DMS 273 treated with DMSO at 0.1 percent for 48 hours (cell line): ENCODE data around the gene CASKIN2.
"Not testable (repeated sequence)": the region's sequence is repeated elsewhere in the genome, so short reads cannot be mapped to it uniquely, and the experiment has no call there.

Source experiments
- DNase-seq: peaks from one replicate; lab custom pipeline; 2025; lab: John Stamatoyannopoulos, UW

CASKIN2 gene

DNA sequence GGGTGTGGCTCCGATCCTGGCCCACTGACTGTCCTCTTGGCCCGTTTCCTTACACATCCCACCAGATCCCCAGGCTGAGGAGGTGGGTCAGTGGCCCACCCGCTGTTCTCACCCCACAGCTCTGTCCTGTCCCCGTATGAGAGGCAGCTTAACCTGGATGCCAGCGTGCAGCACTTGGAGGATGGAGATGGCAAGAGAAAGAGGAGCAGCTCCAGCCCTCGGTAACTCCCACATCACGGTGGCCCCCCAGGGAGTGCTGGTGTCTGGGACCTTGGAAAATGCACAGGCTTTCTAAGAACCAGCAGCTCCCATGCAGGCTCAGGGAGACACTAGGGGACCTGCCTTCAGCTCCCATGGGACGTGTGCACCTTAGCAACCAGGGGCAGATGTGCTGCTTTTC, 6.0 kb upstream of the CASKIN2 start:
- DNase-seq, result no peak

GRCh38 chr17:75520413-75520812, 5.1 kb upstream of the CASKIN2 start:
- DNase-seq, result not testable (repeated sequence)

DNA sequence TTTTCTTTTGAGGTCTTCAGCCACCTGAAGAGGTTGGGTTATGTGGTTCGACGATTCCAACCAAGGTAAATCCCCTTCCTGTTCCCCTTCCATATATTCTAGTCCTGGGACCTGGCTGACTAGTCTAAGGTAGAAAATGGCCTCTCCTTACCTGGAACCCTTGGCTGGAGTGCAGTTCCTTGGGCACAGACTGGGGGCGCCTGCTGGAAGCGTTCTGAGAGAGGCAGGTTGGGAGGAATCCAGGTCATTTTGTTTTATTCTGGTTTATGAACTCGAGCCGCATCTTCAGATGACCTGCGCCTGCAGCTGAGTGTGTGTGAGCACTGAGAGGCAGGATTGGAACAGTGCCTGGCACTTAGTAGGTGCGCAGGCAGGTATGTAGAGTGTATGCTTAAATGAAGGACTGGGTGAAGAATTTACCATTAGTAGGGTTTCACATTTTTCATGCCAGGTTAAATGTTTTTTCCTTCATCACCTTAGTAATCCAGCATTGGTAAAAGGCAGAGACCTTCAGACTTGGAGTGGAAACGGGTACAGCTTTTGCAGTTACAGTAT, 3.7 kb upstream of the CASKIN2 start:
- DNase-seq, result no peak

DNA sequence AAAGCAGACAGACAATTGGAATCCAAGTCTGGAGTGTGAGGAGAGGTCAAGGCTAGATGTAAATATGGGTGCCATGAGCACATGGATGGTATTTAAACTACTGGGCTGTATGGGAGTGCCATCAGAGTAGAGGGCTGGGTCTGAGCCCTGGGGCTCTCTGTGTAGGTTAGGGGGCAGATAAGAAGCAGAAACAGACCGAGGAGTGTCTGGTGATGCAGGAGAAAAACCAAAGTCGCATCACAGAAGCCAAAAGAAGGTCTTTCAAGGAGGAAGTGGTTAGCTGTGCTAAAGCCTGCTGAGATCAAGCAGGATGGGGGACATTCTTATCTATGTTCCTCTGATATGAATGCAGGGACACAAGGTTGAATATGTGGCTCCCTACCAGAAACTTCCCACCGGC, 2.9 kb upstream of the CASKIN2 start:
- no peak for DNase-seq

DNA sequence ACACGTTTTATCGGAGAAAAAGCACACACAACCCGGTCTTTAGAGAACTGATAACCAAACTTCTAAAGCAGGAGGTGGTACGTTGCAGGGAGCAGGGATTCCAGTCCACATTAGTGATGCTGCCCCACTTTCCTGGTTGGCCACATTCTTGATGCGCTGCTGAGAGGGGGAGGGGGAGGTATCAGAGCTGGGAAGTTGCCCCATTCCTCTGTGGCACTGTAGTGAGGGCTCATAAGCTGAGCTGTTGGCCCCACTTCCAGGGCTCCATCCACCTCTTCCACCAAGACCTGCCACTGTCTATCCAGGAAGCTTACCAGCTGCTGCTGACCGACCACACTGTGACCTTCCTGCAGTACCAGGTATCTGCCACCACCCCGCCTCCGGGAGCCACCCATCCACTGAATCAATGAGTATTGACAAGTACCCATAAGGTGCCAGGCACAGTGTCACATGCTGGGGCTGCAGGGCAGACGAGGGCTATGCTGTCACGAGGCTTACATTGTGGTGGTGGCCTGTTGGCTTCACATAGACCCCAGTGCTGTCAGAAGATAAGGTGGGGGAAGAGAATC, 2.0 kb upstream of the CASKIN2 start:
- DNase-seq, result no peak

DNA sequence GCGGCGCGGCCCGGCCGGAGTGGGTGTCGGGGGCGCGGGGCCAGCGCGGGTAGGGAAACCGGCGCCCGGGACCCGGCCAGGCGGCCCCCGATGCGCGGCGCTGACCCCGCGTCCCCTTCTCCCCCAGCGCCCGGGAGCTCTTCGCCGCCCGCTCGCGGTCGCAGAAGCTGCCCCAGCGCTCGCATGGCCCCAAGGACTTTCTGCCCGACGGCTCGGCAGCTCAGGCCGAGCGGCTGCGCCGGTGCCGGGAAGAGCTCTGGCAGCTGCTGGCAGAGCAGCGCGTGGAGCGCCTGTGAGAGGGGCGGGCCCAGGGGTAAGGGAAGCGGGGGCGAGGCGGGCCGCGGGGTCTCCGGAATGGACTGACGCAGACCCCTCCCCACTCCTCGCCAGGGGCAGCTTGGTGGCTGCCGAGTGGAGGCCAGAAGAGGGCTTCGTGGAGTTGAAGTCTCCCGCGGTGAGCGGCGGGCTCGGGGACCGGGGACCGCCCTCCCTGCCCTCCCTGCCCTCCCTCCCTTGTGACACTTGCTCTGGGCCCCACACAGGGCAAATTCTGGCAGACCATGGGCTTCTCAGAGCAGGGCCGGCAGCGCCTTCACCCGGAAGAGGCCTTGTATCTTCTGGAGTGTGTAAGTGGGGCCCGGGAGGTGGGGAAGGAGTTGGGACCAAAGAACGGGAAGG, 1.4 kb upstream of the CASKIN2 start:
- no peak for DNase-seq

- peak; percentile 61 for DNase-seq
Observed at GRCh38 chr17:75516255-75516618, 900 bp upstream of the CASKIN2 start, which contains the start of gene TSEN54. TSS of gene TSEN54 (plus strand) at chr17:75516528. CDS start at chr17:75516561, 33 bp downstream.

DNA sequence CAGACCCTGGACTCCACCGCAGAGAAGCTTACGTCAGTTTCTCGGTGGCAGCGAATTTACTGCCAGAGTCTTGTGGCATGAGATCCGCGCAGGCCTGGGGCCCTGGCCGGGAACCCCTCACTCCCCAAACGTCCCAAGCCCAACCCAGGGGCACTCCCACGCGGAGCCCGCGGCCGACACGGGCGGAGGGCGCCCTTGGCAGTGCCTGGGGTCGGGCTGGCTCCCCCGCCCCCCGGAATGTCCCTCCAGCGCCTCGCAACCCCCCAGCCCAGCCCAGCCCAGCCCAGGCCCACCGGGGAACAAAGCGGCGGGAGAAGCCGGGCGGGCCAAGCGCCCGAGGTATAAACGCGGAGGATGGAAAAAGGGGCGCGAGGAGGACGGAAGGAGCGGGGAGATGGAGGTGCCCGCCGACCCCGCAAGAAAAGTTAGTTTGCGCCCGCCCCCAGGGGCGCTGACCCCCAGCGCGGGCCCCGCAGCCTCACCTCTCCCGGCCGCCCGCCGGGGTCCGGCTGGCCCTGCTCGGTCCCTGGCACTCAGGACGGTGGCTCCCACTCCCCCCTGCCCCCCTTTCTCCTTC, 330 bp downstream of the CASKIN2 start:
- DNase-seq, result no peak

DNA sequence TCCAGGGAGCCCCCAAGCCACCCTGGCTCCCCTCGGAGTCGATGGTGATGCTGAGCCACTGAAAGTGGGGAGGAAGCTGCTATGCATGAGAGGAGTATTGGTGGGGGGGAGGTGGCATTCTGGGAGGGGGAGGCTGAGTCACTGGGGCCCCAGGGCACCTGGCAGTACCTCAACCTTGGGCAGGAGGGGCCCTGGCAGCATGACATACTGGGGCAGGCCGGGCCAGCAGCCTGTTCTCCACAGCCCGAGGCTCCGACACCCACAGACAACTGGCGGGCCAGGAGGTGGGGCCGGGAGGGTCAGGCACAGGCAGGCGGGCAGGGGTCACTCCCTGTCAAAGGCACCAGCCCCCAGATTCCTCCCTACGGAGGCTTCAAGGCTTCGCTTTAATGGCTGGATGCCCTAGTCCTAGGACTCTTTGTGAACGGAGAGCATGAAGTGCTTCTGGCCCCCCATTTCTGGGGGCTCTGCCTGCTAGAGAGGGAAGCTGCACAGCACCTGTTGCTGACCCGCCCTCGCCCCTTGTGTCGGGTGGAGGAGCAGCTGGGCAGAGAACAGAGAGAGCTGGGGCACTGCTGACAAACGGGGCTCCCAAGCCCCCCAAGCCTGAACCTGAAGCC, 928 bp downstream of the CASKIN2 start:
- no peak for DNase-seq

DNA sequence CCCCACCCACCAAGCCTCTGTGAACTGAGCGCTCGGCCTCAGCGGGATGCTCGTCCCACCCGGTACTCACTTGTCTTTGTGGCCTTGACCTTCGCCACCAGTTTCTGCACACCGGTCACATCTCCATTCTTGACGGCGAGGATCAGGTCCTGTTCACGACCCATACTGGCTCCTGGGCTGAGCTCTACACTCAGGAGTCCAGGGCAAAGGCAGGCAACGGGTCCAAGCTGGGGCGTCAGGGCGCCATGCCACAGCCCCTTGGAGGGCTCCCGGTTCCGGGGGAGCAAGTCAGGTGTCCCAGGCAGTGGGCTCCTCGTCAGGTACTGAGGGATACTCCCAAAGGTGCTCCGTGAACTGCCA, 1.7 kb downstream of the CASKIN2 start:
- no peak for DNase-seq

GRCh38 chr17:75512926-75513640, 2.3 kb downstream of the CASKIN2 start:
- no peak for DNase-seq

DNA sequence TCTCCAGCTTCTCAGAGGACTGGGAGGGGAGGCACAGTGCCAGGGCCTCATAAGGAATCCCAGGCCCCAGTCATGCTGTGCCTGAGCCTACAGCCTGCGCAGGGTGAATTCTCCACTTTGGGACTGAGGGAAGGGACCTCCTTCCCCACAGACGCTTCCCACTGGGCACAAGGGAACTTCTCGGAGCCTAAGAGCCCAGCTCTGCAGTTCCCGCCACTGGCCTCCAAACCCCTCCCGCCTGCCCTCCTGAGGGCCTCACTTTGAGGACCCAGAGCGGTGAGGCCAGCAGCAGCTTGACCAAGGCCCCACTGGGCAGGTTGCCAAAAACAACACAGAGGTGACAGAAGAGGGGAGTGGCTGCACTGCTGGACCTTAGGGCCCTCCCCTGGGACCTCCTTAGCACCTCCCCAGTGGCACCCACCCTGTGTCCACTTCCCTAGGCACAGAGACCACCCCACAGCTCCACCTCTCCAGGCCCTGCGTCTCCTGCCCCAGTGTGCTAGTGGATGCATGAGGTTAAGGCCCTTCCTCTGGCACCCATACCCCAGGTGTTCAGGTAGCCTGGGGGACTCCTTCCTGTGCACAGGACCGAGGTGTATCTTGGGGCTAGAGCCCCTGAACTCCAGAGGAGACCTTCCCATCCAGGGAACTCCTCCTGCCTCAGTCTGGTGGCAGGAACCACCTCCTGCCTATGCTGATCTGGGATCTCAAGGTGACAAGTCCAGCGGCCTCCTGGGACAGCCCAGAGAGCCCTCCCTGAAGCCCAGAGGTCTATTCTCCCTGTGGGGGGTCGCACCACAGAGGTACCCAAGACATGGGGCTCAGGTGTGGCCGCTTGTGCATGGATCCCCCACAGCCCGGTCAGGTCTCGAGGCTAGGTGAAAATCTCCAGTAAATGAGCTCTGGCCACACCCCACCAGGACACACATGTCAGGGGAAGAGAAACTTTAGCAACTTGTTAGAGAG, 3.4 kb downstream of the CASKIN2 start:
- DNase-seq, result no peak

DNA sequence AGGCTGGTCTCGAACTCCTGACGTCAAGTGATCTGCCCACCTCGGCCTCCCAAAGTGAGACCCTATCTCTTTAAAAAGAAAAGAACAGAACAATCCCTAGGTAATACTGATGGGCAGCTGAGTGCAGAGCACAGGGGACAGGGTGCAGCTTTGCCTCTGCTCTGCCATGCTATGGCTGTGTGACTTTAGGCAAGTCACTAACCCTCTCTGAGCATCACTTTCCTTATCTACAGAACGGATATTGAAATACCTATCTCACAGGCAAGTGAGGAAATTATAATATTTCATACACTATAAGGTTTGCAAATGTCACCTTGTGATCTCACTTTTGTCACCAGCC, 4.1 kb downstream of the CASKIN2 start:
- DNase-seq, result no peak

- no peak for DNase-seq
Observed at GRCh38 chr17:75509528-75510258, 5.6 kb downstream of the CASKIN2 start.

DNA sequence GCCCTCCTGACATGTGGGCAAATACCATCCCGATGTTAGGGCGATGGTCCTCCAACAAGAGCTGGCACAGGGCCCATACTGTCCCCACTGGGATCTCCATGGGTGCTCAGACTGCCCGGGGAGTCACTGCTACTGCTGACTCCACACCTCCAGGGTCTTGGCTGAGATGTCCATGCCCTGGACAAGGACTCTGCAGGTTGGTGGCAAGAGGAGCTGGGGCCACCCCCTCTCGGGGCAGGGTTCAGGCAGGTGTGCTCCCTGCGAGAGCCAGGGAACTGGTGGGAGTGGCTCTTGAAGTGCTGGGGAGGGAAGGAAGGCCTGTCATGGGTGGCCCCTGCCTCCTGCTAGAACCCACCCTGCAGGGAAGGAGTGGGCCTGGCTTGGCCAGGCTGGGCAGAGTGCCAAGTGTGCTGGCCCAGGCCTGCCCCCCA, 6.4 kb downstream of the CASKIN2 start:
- no peak for DNase-seq

DNA sequence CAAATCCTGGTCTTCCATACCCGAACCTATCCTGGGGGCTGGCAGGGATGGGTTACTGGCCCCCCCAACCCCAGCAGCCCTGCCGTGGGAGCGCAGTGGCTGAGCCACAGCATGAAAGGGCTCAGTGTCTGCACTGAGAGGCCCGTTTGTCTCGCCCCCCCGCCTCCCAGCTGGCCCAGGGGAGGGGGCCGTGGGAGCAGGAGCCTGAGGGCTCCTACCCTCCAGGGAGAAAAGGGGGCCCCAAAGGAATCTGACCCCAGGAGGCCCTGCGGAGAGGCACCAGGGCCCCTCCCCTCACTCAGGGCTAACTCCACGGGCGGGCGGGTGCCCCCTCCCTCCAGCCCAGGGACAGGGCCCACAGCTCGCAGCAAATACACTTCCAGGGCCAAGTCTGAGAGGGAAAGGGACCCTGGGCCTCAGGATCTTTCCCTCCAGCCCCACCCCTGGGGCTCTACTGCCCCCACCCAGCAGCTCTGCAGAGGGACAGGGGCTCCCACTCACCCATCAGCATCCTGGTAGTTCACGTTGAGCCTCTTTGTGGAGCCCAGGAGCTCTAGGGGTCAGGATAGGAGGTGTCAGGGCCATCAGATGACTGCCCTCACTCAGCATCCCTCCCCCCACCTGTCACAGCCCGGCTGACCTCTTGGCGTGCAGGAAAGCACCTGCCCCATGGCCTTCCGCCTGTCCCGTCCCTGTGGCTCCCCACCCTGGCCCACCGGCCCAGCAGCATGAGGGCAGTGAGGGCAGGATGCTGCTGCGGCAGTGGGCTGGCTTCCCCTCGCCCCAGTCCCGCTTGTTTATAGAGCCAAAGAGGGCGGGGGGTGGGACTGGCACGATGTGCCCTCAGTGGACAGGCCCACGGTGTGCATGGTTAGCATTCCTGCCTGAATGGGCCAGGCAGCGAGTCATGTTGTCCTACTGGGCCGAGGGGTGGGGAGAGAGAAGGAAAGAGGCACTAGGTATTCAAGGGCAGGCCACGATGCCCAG, 7.3 kb downstream of the CASKIN2 start:
- no peak for DNase-seq

- no peak for DNase-seq
Observed at GRCh38 chr17:75506888-75507287, 8.4 kb downstream of the CASKIN2 start.

GRCh38 chr17:75506134-75506533, 9.2 kb downstream of the CASKIN2 start:
- no peak for DNase-seq

GRCh38 chr17:75505640-75506039, 9.7 kb downstream of the CASKIN2 start:
- DNase-seq, result no peak

GRCh38 chr17:75505152-75505409, 10.3 kb downstream of the CASKIN2 start:
- DNase-seq, result no peak
